HepG2 (cell line): ENCODE results near the gene APOC4. TPM values are rescaled to one million over a fixed set of nuclear protein-coding genes. Genes with fewer than 3 reads are reported as not detected.
A peak's percentile ranks its signal among the peaks of the same experiment; 100 is the strongest.

ENCODE experiments used
- ARID2 ChIP-seq: sonication (generic); formaldehyde crosslinking; IDR thresholded peaks from 2 replicates; pipeline ENCODE4 v1.8.1; 2022; ENCODE audit warnings: mild to moderate bottlenecking, missing genetic modification reagents, borderline replicate concordance
- ATRX ChIP-seq: sonication (generic); formaldehyde crosslinking; IDR thresholded peaks from 2 replicates; pipeline ENCODE4 v1.4.0; 2020; ENCODE audit warnings: missing genetic modification reagents, borderline replicate concordance
- BHLHE40 ChIP-seq: IDR thresholded peaks from 2 replicates; pipeline ENCODE4 v1.6.1; 2011; ENCODE audit warnings: low read length, improper control_type of control experiment
- CEBPG ChIP-seq: IDR thresholded peaks from 2 replicates; pipeline ENCODE4 v1.6.1; 2016
- DDIT3 ChIP-seq: sonication (generic); formaldehyde crosslinking; IDR thresholded peaks from 2 replicates; pipeline ENCODE4 v1.4.0; 2020; ENCODE audit warnings: mild to moderate bottlenecking, missing genetic modification reagents
- E2F1 ChIP-seq: sonication (generic); formaldehyde crosslinking; IDR thresholded peaks from 2 replicates; pipeline ENCODE4 v1.5.0; 2020; ENCODE audit warnings: missing genetic modification reagents
- EZH2 ChIP-seq: conservative IDR thresholded peaks from 2 replicates; pipeline ENCODE4 v1.6.1; 2012; ENCODE audit warnings: mild to moderate bottlenecking, low read depth, low read length, moderate library complexity
- HDAC1 ChIP-seq: sonication (generic); formaldehyde crosslinking; IDR thresholded peaks from 2 replicates; pipeline ENCODE4 v1.5.1; 2020; ENCODE audit warnings: mild to moderate bottlenecking, missing genetic modification reagents
- IRX3 ChIP-seq: sonication (generic); formaldehyde crosslinking; IDR thresholded peaks from 2 replicates; pipeline ENCODE4 v1.8.1; 2023; ENCODE audit warnings: mild to moderate bottlenecking, low read depth, missing genetic modification reagents, borderline replicate concordance
- JUND ChIP-seq: sonication (generic); formaldehyde crosslinking; IDR thresholded peaks from 2 replicates; pipeline ENCODE4 v1.8.0; 2022; ENCODE audit warnings: mild to moderate bottlenecking, missing genetic modification reagents
- KLF11 ChIP-seq: IDR thresholded peaks from 2 replicates; pipeline ENCODE4 v1.6.1; 2016; ENCODE audit warnings: missing compliant biosample characterization
- LCORL ChIP-seq, 2 experiments: fragments of 450-650 bp in 1 of 2; sonication (generic) in 1 of 2; formaldehyde crosslinking in 1 of 2; IDR thresholded peaks; 2 replicates each; pipeline versions ENCODE4 v1.5.0 to v1.6.1; 2017 to 2020; ENCODE audit warnings: antibody characterized with exemption in 1 of 2, missing genetic modification reagents in 1 of 2
- MAFF ChIP-seq: IDR thresholded peaks from 2 replicates; pipeline ENCODE4 v1.6.1; 2011; ENCODE audit warnings: low read depth, low read length, improper control_type of control experiment
- MAFG ChIP-seq: sonication (generic); formaldehyde crosslinking; IDR thresholded peaks from 2 replicates; pipeline ENCODE4 v1.5.1; 2020; ENCODE audit warnings: mild to moderate bottlenecking, missing genetic modification reagents
- NFYB ChIP-seq: sonication (generic); formaldehyde crosslinking; IDR thresholded peaks from 2 replicates; pipeline ENCODE4 v1.4.0; 2020; ENCODE audit warnings: missing genetic modification reagents
- NR0B2 ChIP-seq: sonication (generic); formaldehyde crosslinking; IDR thresholded peaks from 2 replicates; pipeline ENCODE4 v1.4.0; 2020; ENCODE audit warnings: mild to moderate bottlenecking, missing genetic modification reagents
- NRL ChIP-seq: sonication (generic); formaldehyde crosslinking; IDR thresholded peaks from 2 replicates; pipeline ENCODE4 v1.5.0; 2020; ENCODE audit warnings: missing genetic modification reagents, mild to moderate bottlenecking, moderate library complexity, borderline replicate concordance
- PAWR ChIP-seq: sonication (generic); formaldehyde crosslinking; IDR thresholded peaks from 2 replicates; pipeline ENCODE4 v1.4.0; 2020; ENCODE audit warnings: missing genetic modification reagents, mild to moderate bottlenecking, borderline replicate concordance
- SALL2 ChIP-seq: sonication (generic); formaldehyde crosslinking; IDR thresholded peaks from 2 replicates; pipeline ENCODE4 v1.8.1; 2023; ENCODE audit warnings: mild to moderate bottlenecking, missing genetic modification reagents, inconsistent platforms
- SRSF1 ChIP-seq: fragments of 200-400 bp; formaldehyde crosslinking; optimal IDR thresholded peaks from 2 replicates; pipeline ENCODE3; 2017; ENCODE audit warnings: mild to moderate bottlenecking, low read depth, low read length, moderate library complexity
- TBL1XR1 ChIP-seq: fragments of 150-350 bp; IDR thresholded peaks from 2 replicates; pipeline ENCODE4 v1.6.1; 2014; ENCODE audit warnings: borderline replicate concordance, low read length; ENCODE audit not compliant: partially characterized antibody
- TRIM24 ChIP-seq: sonication (generic); formaldehyde crosslinking; IDR thresholded peaks from 2 replicates; pipeline ENCODE4 v1.8.0; 2022; ENCODE audit warnings: mild to moderate bottlenecking, missing genetic modification reagents
- ZBTB42 ChIP-seq: sonication (generic); formaldehyde crosslinking; IDR thresholded peaks from 2 replicates; pipeline ENCODE4 v1.5.0; 2020; ENCODE audit warnings: mild to moderate bottlenecking, missing genetic modification reagents
- ZFX ChIP-seq: sonication (generic); formaldehyde crosslinking; IDR thresholded peaks from 2 replicates; pipeline ENCODE4 v1.4.0; 2020; ENCODE audit warnings: mild to moderate bottlenecking, low read depth, missing genetic modification reagents, moderate library complexity
- ZNF496 ChIP-seq: sonication (generic); formaldehyde crosslinking; IDR thresholded peaks from 2 replicates; pipeline ENCODE4 v1.8.1; 2023; ENCODE audit warnings: mild to moderate bottlenecking, moderate library complexity, missing genetic modification reagents; ENCODE audit not compliant: insufficient replicate concordance
- ZNF567 ChIP-seq: sonication (generic); formaldehyde crosslinking; IDR thresholded peaks from 2 replicates; pipeline ENCODE4 v1.8.1; 2023; ENCODE audit warnings: mild to moderate bottlenecking, missing genetic modification reagents, borderline replicate concordance
- ZNF724P ChIP-seq: sonication (generic); formaldehyde crosslinking; IDR thresholded peaks from 2 replicates; pipeline ENCODE4 v1.8.0; 2022; ENCODE audit warnings: missing genetic modification reagents, borderline replicate concordance
- ZNF775 ChIP-seq: sonication (generic); formaldehyde crosslinking; IDR thresholded peaks from 2 replicates; pipeline ENCODE4 v1.4.0; 2020; ENCODE audit warnings: missing genetic modification reagents, mild to moderate bottlenecking, moderate library complexity, borderline replicate concordance
- ZSCAN29 ChIP-seq: sonication (generic); formaldehyde crosslinking; conservative IDR thresholded peaks from 2 replicates; pipeline ENCODE4 v1.4.0; 2020; ENCODE audit warnings: mild to moderate bottlenecking, missing genetic modification reagents
- polyA plus RNA-seq, 8 experiments: library from polyadenylated mRNA; depleted of rRNA in 3 of 8; stranded (reverse) in 7 of 8; unstranded in 1 of 8; fragments of >200 nt; fragmentation: Illumina TruSeq in 4 of 8; extraction: Trizol in 4 of 8; gene quantifications; 2 replicates each; pipeline versions ENCODE4 v1.2.1 to v1.2.3, GENCODE V29; 2011 to 2016; ENCODE audit warnings: low read depth in 4 of 8, missing spikeins in 1 of 8, mixed read lengths in 1 of 8; ENCODE audit not compliant: insufficient read depth in 1 of 8
- total RNA-seq, 5 experiments: library from RNA; depleted of rRNA; stranded (reverse); fragments of >200 nt; fragmentation: Illumina TruSeq; extraction: Trizol; gene quantifications; 2 replicates each; pipeline ENCODE4 v1.2.3, GENCODE V29; 2016; ENCODE audit warnings: low read depth in 1 of 5

Gene APOC4
- total and polyA plus RNA-seq, 2 of the 13 experiments (the other 11 are each of a cell fraction or from before 2014, with no cell fraction given) = 0.46 TPM; not detected in 1

GRCh38 chr19:44903602-44904425 is 38.2 kb upstream of the APOC4 start (continued):
- TF ChIP-seq TRIM24 (CRISPR knock-in tag) (peak; percentile 43; the same call in 1 of the 2 replicates), ZNF496 (CRISPR knock-in tag) (no peak), SALL2 (CRISPR knock-in tag) (peak; percentile 43; the same call in 1 of the 2 replicates), BHLHE40 (no peak), ZFX (CRISPR knock-in tag) (peak; percentile 78), MAFF (peak; percentile 65), EZH2 (no peak), NRL (peak; percentile 77), ZNF724P (CRISPR knock-in tag) (peak; percentile 26; the same call in 1 of the 2 replicates), IRX3 (CRISPR knock-in tag) (peak; percentile 70; the same call in 1 of the 2 replicates), PAWR (no peak), TBL1XR1 (no peak), JUND (CRISPR knock-in tag) (0 out of 2 replicates have a peak, but pooled peaks have one; percentile 18), KLF11 (CRISPR knock-in tag) (peak; percentile 59), ZBTB42 (CRISPR knock-in tag) (no peak; the same call in 1 of the 2 replicates), LCORL (IDR thresholded peaks at IDR 0.05) (no peak), LCORL (CRISPR knock-in tag; IDR thresholded peaks at IDR 0.05) (peak; percentile 93), MAFG (peak; percentile 68), NR0B2 (CRISPR knock-in tag) (no peak), SRSF1 (peak; percentile 27), E2F1 (CRISPR knock-in tag) (no peak), CEBPG (CRISPR knock-in tag) (peak; percentile 36), ZNF775 (CRISPR knock-in tag) (no peak), ZSCAN29 (peak; percentile 91), HDAC1 (CRISPR knock-in tag) (peak; percentile 95), ATRX (CRISPR knock-in tag) (no peak), ARID2 (CRISPR knock-in tag) (0 out of 2 replicates have a peak, but pooled peaks have one; percentile 75), NFYB (CRISPR knock-in tag) (no peak), ZNF567 (CRISPR knock-in tag) (peak; percentile 86; the same call in 1 of the 2 replicates), DDIT3 (CRISPR knock-in tag) (0 out of 2 replicates have a peak, but pooled peaks have one; percentile 50)
